ENCODE data around the gene NARF.

NARF gene

DNA sequence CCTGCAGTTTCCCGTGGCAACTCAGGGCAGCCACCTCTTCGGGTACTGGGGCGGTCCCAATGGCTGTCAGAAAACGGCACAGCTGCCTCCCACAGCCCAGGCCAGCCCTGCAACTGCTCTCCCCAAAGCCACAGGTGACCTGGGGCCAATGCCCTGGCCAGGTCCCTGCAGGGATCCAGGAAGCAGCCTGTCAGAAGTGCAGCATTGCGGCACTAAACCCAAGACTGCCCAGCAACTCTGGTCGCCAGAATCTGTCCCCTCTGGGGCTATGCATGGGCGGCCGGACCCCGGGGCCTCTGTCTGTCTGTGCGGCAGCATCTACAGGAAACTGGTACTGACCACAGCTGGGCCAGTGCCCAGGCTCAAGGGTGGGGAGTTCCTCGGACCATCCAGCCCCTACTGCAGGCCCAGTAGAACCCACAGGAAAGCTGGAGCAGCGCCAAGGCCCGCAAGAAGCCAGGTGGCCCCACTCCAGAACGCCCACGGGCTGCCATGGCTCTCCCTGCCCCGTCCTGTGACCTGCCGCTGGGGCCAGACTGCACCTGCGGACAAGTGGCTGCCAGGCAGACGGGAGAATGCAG lies 13.5 kb upstream of the NARF start:
- Histone ChIP-seq H3K9me2 (replicated peaks; ENCODE audit: control insufficient read depth, low read length) (no peaks in the 10 kb centered on the region), H3K27me3 (ENCODE audit: control insufficient read depth, low read length) (no peaks in the 10 kb centered on the region), H3K27ac (ENCODE audit: low read depth, low read length) (no peak overlapping the region), H3F3A (ENCODE audit: control insufficient read depth, insufficient read depth) (peaks cover 15% of the 10 kb centered on the region), H3K9me3 (ENCODE audit: control insufficient read depth, insufficient read depth, low read length) (peaks cover 3% of the 10 kb centered on the region; the same call in 1 of the 2 replicates), H3K4me2 (ENCODE audit: low read length) (no peak overlapping the region), H3K4me1 (ENCODE audit: control insufficient read depth, low read length) (peaks cover 40% of the 10 kb centered on the region), H3K36me3 (ENCODE audit: control insufficient read depth, low read length) (peaks cover 73% of the 10 kb centered on the region), H3K79me2 (ENCODE audit: control insufficient read depth, low read length) (peaks cover 31% of the 10 kb centered on the region), H4K20me1 (ENCODE audit: control insufficient read depth, insufficient read depth, low read depth, low read length) (no peaks in the 10 kb centered on the region; the same call in 1 of the 2 replicates), H3K4me3 (ENCODE audit: low read length) (no peak overlapping the region)
- TF ChIP-seq EZH2phosphoT487 (IDR thresholded peaks at IDR 0.05; ENCODE audit: borderline replicate concordance, low read length) = no peak
- TF ChIP-seq CTCF (IDR thresholded peaks at IDR 0.05; ENCODE audit: low read depth, low read length, poor library complexity, severe bottlenecking) = no peak

- no peaks in the 10 kb centered on the region; the same call in 1 of the 2 replicates for H4K20me1 ChIP-seq (ENCODE audit: control insufficient read depth, insufficient read depth, low read depth, low read length)
- H3K79me2 ChIP-seq (ENCODE audit: control insufficient read depth, low read length) = peaks cover 36% of the 10 kb centered on the region
- peaks cover 78% of the 10 kb centered on the region for H3K36me3 ChIP-seq (ENCODE audit: control insufficient read depth, low read length)
- H3K4me3 ChIP-seq (ENCODE audit: low read length) = no peak overlapping the region
- peaks cover 18% of the 10 kb centered on the region for H3F3A ChIP-seq (ENCODE audit: control insufficient read depth, insufficient read depth)
- TF ChIP-seq EZH2phosphoT487 (IDR thresholded peaks at IDR 0.05; ENCODE audit: borderline replicate concordance, low read length) = no peak
- TF ChIP-seq CTCF (IDR thresholded peaks at IDR 0.05; ENCODE audit: low read depth, low read length, poor library complexity, severe bottlenecking) = no peak
- peaks cover 39% of the 10 kb centered on the region for H3K4me1 ChIP-seq (ENCODE audit: control insufficient read depth, low read length)
- no peaks in the 10 kb centered on the region for H3K9me2 ChIP-seq (replicated peaks; ENCODE audit: control insufficient read depth, low read length)
- no peak overlapping the region for H3K4me2 ChIP-seq (ENCODE audit: low read length)
- peaks cover 3% of the 10 kb centered on the region; the same call in 1 of the 2 replicates for H3K9me3 ChIP-seq (ENCODE audit: control insufficient read depth, insufficient read depth, low read length)
- no peak overlapping the region for H3K27ac ChIP-seq (ENCODE audit: low read depth, low read length)
- no peaks in the 10 kb centered on the region for H3K27me3 ChIP-seq (ENCODE audit: control insufficient read depth, low read length)
Observed at GRCh38 chr17:82445542-82445941, 13.0 kb upstream of the NARF start.

- Histone ChIP-seq H3K4me3 (ENCODE audit: low read length) (no peak overlapping the region), H3K4me2 (ENCODE audit: low read length) (no peak overlapping the region), H4K20me1 (ENCODE audit: control insufficient read depth, insufficient read depth, low read depth, low read length) (no peaks in the 10 kb centered on the region; the same call in 1 of the 2 replicates), H3K9me3 (ENCODE audit: control insufficient read depth, insufficient read depth, low read length) (peaks cover 3% of the 10 kb centered on the region; the same call in 1 of the 2 replicates), H3K36me3 (ENCODE audit: control insufficient read depth, low read length) (peaks cover 78% of the 10 kb centered on the region), H3K4me1 (ENCODE audit: control insufficient read depth, low read length) (peaks cover 36% of the 10 kb centered on the region), H3F3A (ENCODE audit: control insufficient read depth, insufficient read depth) (peaks cover 18% of the 10 kb centered on the region), H3K9me2 (replicated peaks; ENCODE audit: control insufficient read depth, low read length) (no peaks in the 10 kb centered on the region), H3K27me3 (ENCODE audit: control insufficient read depth, low read length) (no peaks in the 10 kb centered on the region), H3K27ac (ENCODE audit: low read depth, low read length) (no peak overlapping the region), H3K79me2 (ENCODE audit: control insufficient read depth, low read length) (peaks cover 36% of the 10 kb centered on the region)
- TF ChIP-seq EZH2phosphoT487 (IDR thresholded peaks at IDR 0.05; ENCODE audit: borderline replicate concordance, low read length) (no peak), CTCF (IDR thresholded peaks at IDR 0.05; ENCODE audit: low read depth, low read length, poor library complexity, severe bottlenecking) (no peak)
Observed at GRCh38 chr17:82446124-82446523, 12.4 kb upstream of the NARF start.

Measured in DOHH2 (cell line).